C4-2B (cell line): ENCODE results near the gene MAX.

Experiments used
- ZFX ChIP-seq: fragments of 450-650 bp; IDR thresholded peaks from 2 replicates; pipeline ENCODE4 v1.6.1; 2017
- TF ChIP-seq, protein P1 (sequence below): fragments of 450-650 bp; conservative IDR thresholded peaks from 2 replicates; pipeline ENCODE4 v1.5.1; 2017; ENCODE audit warnings: mild to moderate bottlenecking

DNA sequence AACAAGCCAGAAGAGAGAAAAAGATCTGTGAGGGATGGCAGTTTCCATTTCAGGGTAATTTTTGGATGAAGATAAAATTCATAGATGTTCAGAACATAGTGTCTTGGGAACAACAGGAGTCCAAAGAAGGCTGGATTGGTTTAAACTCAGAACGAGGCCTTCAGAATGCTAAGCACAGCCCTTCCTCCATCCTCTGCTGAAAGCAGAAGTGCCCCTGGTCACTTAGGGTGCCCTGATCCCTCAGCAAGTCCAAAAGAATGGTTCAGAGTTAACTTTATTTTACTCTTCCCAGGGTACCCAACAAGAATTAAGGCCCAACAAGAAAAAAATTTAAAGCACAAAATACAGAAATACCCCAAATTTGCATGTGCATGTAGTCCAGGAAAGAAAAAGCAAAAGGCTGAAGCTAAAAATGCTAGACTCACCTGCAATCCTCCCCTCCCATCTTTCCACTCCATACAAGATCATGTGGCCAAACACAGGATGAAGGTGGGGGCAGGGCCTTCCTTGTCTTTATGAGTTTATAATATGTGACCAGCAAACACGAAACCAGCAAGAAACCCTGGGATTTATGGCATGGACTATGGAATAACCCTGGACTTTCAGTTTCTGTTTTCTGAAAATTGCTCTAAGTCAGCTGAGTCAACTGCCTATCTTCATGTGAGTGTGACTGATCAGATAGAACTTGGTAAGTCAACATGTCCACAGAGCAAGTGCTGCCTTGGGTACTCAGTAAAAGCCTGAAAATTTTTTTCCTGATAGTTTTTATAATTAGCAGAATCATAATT, 21.2 kb downstream of the MAX start:
- TF ChIP-seq, protein P1, sequence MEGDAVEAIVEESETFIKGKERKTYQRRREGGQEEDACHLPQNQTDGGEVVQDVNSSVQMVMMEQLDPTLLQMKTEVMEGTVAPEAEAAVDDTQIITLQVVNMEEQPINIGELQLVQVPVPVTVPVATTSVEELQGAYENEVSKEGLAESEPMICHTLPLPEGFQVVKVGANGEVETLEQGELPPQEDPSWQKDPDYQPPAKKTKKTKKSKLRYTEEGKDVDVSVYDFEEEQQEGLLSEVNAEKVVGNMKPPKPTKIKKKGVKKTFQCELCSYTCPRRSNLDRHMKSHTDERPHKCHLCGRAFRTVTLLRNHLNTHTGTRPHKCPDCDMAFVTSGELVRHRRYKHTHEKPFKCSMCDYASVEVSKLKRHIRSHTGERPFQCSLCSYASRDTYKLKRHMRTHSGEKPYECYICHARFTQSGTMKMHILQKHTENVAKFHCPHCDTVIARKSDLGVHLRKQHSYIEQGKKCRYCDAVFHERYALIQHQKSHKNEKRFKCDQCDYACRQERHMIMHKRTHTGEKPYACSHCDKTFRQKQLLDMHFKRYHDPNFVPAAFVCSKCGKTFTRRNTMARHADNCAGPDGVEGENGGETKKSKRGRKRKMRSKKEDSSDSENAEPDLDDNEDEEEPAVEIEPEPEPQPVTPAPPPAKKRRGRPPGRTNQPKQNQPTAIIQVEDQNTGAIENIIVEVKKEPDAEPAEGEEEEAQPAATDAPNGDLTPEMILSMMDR: no peak
- no peak for TF ChIP-seq ZFX
